HG03520 (cell line): ENCODE results near the gene GLB1L3.
"Not testable (repeated sequence)": the region's sequence is repeated elsewhere in the genome, so short reads cannot be mapped to it uniquely, and the experiment has no call there.

Experiments used
- ATAC-seq: cut with Tn5 transposase; IDR thresholded peaks from one replicate; pipeline ENCODE4 v1.9.1; 2021; ENCODE audit warnings: mild to moderate bottlenecking, moderate library complexity; ENCODE audit not compliant: unreplicated experiment

GLB1L3 gene

GRCh38 chr11:134272381-134273316 lies 3.5 kb upstream of the GLB1L3 start:
- ATAC-seq = no peak

- ATAC-seq = no peak
Measured at GRCh38 chr11:134273317-134273712, 2.9 kb upstream of the GLB1L3 start.

GRCh38 chr11:134275188-134275533 lies 1.0 kb upstream of the GLB1L3 start:
- no peak for ATAC-seq

GRCh38 chr11:134276396-134277182 lies 410 bp downstream of the GLB1L3 start:
- ATAC-seq = no peak

GRCh38 chr11:134277183-134278001 lies 1.2 kb downstream of the GLB1L3 start:
- no peak for ATAC-seq

- no peak for ATAC-seq
Measured at GRCh38 chr11:134278356-134278755, 2.2 kb downstream of the GLB1L3 start.

- ATAC-seq = not testable (repeated sequence)
Measured at GRCh38 chr11:134281635-134282034, 5.5 kb downstream of the GLB1L3 start.

GRCh38 chr11:134282121-134283045 lies 6.2 kb downstream of the GLB1L3 start:
- no peak for ATAC-seq

- ATAC-seq = no peak
Measured at GRCh38 chr11:134283461-134284230, 7.5 kb downstream of the GLB1L3 start.

GRCh38 chr11:134284349-134284748 lies 8.2 kb downstream of the GLB1L3 start:
- not testable (repeated sequence) for ATAC-seq

GRCh38 chr11:134287561-134287960 lies 11.4 kb downstream of the GLB1L3 start:
- ATAC-seq = no peak

- no peak for ATAC-seq
Measured at GRCh38 chr11:134288486-134288885, 12.3 kb downstream of the GLB1L3 start.

- ATAC-seq = no peak
Measured at GRCh38 chr11:134289167-134289566, 13.0 kb downstream of the GLB1L3 start.

GRCh38 chr11:134289789-134290188 lies 13.6 kb downstream of the GLB1L3 start:
- ATAC-seq = no peak

- no peak for ATAC-seq
Measured at GRCh38 chr11:134290646-134291045, 14.5 kb downstream of the GLB1L3 start.

GRCh38 chr11:134291196-134291595 lies 15.0 kb downstream of the GLB1L3 start:
- ATAC-seq = no peak

GRCh38 chr11:134292661-134293060 lies 16.5 kb downstream of the GLB1L3 start:
- no peak for ATAC-seq

GRCh38 chr11:134293119-134294113 lies 17.2 kb downstream of the GLB1L3 start:
- ATAC-seq = no peak
